Right cardiac atrium (tissue), 5 donors: Measurements from ENCODE around the gene TMEM54. TPM values are rescaled to one million over a fixed set of nuclear protein-coding genes. Genes with fewer than 3 reads are reported as not detected.

Experiments used
- ATAC-seq, 2 donors: fragments of 200-7000 bp; cut with Tn5 transposase; one replicate each; pipeline versions ENCODE4 v1.8.0 to v1.9.1; 2020; ENCODE audit warnings: moderate library complexity in 2 of 2, mild to moderate bottlenecking in 1 of 2
- DNase-seq, 3 donors: peaks; one replicate each; pipeline ENCODE4 v3.0.0-alpha.2; 2020
- H3K27ac ChIP-seq: one replicate; pipeline ENCODE4 v1.5.1; 2013; ENCODE audit warnings: mild to moderate bottlenecking, low read length, control low read depth, moderate library complexity
- H3K27me3 ChIP-seq: one replicate; pipeline ENCODE4 v1.6.1; 2013; ENCODE audit not compliant: control insufficient read depth, insufficient read depth
- H3K4me1 ChIP-seq: one replicate; pipeline ENCODE4 v1.6.1; 2013; ENCODE audit warnings: low read length; ENCODE audit not compliant: control insufficient read depth, insufficient read depth
- H3K4me3 ChIP-seq: one replicate; pipeline ENCODE4 v1.5.1; 2013; ENCODE audit warnings: low read length, control low read depth
- H3K9me3 ChIP-seq: one replicate; pipeline ENCODE4 v1.6.1; 2013; ENCODE audit warnings: low read length; ENCODE audit not compliant: control insufficient read depth
- WGBS: extraction: QIAGEN DNeasy Blood & Tissue Kit; methylation state at CpG from one replicate; pipeline ENCODE4 v1.1.7; 2013; 5-methylcytosine and 5-hydroxymethylcytosine counted together
- intact Hi-C, 4 donors: fragments of 100-400 bp; cut with DNase I; formaldehyde crosslinking; loops; one replicate each; pipeline versions ENCODE4 v1.11.0 to v1.14.0; 2022 to 2023
- polyA plus RNA-seq: library from polyadenylated mRNA; stranded (reverse); fragments of 200-250 nt; gene quantifications from one replicate; pipeline ENCODE4 v1.2.3, GENCODE V29; 2013
- total RNA-seq, 4 donors: library from RNA; stranded (reverse); fragmentation: NEBNext Ultra II Directional; extraction: Animal tissue kit (Norgen Biotek cat#: 25700); gene quantifications; one replicate each; pipeline ENCODE4 v1.2.1, GENCODE V29; 2021
- donor health status: healthy with polysubstance abuse.
- donor health status: DM: no; HTN: yes; CAD: no.
- donor health status: DM: no; HTN: no; CAD: no.
- donor health status: DM: no; HTN: yes; CAD: no; lungs with severe emphysema.
- donor health status: DM: yes; HTN: yes; CAD: no.

TMEM54 gene
- total and polyA plus RNA-seq, 5 donors, result 7.8 to 11.6 (median 9.1) TPM

DNA sequence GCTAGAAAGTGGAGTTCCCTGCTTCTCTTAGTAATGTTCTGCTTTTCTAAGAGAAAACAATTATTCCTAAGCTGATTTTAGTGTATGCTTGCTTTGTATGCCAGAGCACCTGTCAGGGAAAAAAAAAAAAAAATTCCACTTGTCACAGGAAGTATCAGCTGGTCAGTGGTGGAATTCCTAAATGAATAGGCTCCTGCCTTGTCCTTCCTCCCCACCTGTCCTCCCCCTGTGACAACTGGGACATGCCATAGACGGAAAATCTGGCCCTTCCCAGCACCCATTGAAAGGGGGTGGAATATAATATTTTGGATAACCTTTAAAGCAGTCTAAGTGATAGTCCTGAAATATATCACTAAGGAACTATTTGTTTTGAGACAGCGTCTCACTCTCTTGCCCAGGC is 41.3 kb downstream of the TMEM54 start:
- Histone ChIP-seq H3K27me3 (no peaks in the 10 kb centered on the region), H3K9me3 (no peaks in the 10 kb centered on the region), H3K4me3 (no peak overlapping the region), H3K27ac (no peak overlapping the region), H3K4me1 (no peaks in the 10 kb centered on the region)
- no peak for ATAC-seq
- 93% methylated on average over 2 of the region's 2 CpGs for WGBS
- no peak for DNase-seq
- intact Hi-C loops, result no loop called here

DNA sequence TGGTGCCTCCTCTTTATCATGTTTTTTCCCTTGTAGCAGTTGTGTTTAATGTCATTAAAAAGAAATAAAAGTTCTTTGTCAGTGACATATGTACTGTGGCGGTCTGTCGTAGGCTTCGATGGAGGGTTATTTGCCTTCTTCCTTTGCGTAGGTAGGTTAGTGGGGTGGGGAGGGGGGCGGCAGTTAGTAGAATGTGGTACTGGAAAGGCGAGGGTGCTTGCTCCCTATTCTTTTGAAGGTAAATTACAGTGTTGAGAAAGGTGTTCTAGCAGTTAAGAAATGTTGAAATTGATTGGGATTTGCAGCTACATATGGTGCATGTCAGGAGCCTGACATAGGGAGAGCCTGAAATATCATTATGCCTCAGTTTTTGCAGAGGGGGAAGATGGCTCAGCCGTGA is 42.4 kb downstream of the TMEM54 start:
- Histone ChIP-seq H3K9me3 (no peaks in the 10 kb centered on the region), H3K27ac (no peak overlapping the region), H3K4me1 (no peaks in the 10 kb centered on the region), H3K27me3 (no peaks in the 10 kb centered on the region), H3K4me3 (no peak overlapping the region)
- no peak for ATAC-seq
- intact Hi-C loops, result no loop called here
- no peak for DNase-seq
- WGBS, result 91% methylated on average over 7 of the region's 7 CpGs

DNA sequence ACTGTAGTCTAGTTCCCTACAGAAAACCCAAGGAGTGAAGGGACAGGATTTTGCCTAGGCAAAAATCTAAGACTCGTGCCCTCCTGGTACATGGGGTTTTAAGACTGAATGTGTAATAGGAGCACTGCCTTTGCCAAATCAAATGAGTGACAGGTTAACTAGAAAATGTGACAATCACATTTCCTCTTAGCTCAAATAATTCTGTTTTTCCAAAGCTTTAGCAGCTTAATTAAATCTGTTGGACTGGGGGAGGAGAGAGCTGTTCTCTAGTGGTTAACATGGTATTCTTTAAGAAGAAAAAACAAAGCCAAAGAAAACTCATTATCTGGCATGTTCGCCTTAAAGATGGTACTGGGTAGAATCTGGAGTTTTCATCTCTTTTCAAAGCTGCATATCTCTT is 43.1 kb downstream of the TMEM54 start:
- no peak overlapping the region for H3K4me3 ChIP-seq
- no peak overlapping the region for H3K27ac ChIP-seq
- H3K4me1 ChIP-seq, result no peaks in the 10 kb centered on the region
- WGBS, result 95% methylated on average over 2 of the region's 2 CpGs
- no peaks in the 10 kb centered on the region for H3K9me3 ChIP-seq
- H3K27me3 ChIP-seq, result no peaks in the 10 kb centered on the region
- ATAC-seq (no peak), DNase-seq (no peak)
- intact Hi-C loops, result no loop called here

DNA sequence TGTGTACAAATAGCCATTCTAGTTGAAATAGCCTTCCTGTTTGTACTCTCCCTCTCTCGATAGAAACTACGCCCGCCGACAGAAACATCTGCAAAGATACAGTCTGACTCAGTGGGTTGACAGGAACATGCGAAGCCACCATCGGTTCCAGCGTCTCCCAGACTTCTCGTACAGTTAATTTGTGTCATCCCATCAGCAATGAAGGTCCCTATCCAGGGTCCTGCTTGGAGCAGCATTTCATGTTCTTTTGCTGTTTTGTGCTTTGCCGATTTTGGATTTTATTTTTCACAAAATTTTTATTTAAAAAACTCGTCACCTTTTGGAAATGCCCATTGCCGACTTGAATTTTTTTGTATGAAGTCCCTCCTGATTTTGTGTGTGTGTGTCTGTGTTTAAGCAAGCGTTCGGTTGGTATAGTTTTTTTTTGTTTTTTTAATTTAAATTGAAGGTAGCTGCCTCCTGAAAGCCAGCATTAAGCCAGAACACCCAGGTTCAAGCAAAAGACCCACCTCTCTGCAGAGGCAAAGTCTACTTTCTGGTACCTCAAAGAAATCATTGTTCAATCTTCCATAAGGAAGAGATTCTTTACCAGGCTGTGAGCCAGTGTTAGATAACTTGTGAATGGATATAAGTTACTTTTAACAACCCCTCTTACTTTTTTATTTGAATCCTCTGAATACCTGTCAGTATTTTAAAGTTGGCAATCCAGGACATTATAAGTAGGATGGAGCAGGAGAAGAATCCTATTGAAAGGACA is 45.1 kb downstream of the TMEM54 start:
- WGBS, result 90% methylated on average over 13 of the region's 13 CpGs
- no peak for ATAC-seq
- Histone ChIP-seq H3K4me3 (no peak overlapping the region), H3K4me1 (no peaks in the 10 kb centered on the region), H3K27ac (no peak overlapping the region), H3K27me3 (no peaks in the 10 kb centered on the region), H3K9me3 (no peaks in the 10 kb centered on the region)
- no peak for DNase-seq
- intact Hi-C loops, result no loop called here

DNA sequence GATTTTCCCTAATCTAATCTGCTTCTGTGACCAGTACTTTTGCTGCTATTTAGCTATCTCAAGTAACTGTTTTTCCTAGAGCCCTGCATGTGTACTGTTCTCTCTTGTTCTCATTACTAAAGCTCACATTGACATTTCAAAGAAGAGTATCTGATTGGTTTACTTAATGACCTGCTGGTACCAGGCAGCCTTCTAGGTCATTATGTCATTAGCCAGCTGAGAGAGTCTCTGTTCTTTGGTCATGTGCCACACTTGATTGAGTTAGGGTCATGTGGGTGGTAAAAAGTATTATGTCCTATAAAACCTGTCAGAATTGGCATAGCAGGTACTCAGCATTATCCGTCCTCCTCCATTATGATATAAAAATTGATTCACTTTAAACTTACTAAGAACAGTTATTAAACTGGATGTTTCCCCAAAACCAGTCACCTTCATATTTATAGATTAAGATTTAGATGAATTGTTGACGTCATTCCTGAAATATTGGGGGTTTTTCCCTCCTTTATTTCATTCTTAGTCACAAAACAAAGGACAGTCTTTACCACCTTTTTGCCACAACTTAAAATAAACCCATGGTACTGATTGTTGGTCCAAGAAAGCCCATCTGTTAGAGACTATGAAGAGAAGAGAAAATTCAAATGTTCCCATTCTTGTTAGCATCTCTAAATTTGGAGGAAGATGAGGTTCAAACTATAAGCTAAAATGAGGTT is 52.7 kb downstream of the TMEM54 start:
- no peak for DNase-seq
- H3K27ac ChIP-seq, result no peak overlapping the region
- no peak overlapping the region for H3K4me3 ChIP-seq
- H3K9me3 ChIP-seq, result no peaks in the 10 kb centered on the region
- 40% methylated on average over 2 of the region's 2 CpGs for WGBS
- no peak for ATAC-seq
- intact Hi-C loops, result no loop called here
- no peaks in the 10 kb centered on the region for H3K4me1 ChIP-seq
- no peaks in the 10 kb centered on the region for H3K27me3 ChIP-seq

Other genes with a start within 250 kb of the TMEM54 start
- gene SYNC, start 198.6 kb downstream of the TMEM54 start, total RNA-seq, result 10 to 100 TPM; 18.4 to 33.6 (median 24.5) TPM
- gene SYNC, start 198.6 kb downstream of the TMEM54 start, polyA plus RNA-seq, result 14.1 TPM
- gene YARS1, start 84.0 kb downstream of the TMEM54 start, total RNA-seq, result 10 to 100 TPM; 29.3 to 54.7 (median 36.4) TPM
- 20.8 TPM for gene YARS1, start 84.0 kb downstream of the TMEM54 start, polyA plus RNA-seq
- 10 to 100 TPM; 14.2 to 19.8 (median 15.4) TPM for gene S100PBP, start 83.7 kb downstream of the TMEM54 start, total RNA-seq
- 8.1 TPM for gene S100PBP, start 83.7 kb downstream of the TMEM54 start, polyA plus RNA-seq
- 100 to 1,000 TPM in 3 of 4 donors, 10 to 100 TPM in 1; 94.5 to 151 (median 111) TPM for gene FNDC5, start 30.5 kb downstream of the TMEM54 start, total RNA-seq
- gene FNDC5, start 30.5 kb downstream of the TMEM54 start, polyA plus RNA-seq, result 106 TPM
- not detected for gene HPCA, start 14.9 kb downstream of the TMEM54 start, total RNA-seq
- gene HPCA, start 14.9 kb downstream of the TMEM54 start, polyA plus RNA-seq, result 0.07 TPM
- gene RNF19B, start 63.4 kb upstream of the TMEM54 start, total RNA-seq, result 10 to 100 TPM in 3 of 4 donors, 1 to 10 TPM in 1; 9.8 to 12.5 (median 11.3) TPM
- gene RNF19B, start 63.4 kb upstream of the TMEM54 start, polyA plus RNA-seq, result 3.8 TPM
- gene AK2, start 135.5 kb upstream of the TMEM54 start, total RNA-seq, result 100 to 1,000 TPM; 114 to 143 (median 130) TPM
- 149 TPM for gene AK2, start 135.5 kb upstream of the TMEM54 start, polyA plus RNA-seq
- gene AZIN2, start 179.8 kb upstream of the TMEM54 start, total RNA-seq, result 1 to 10 TPM; 4.1 to 7.9 (median 5.4) TPM
- 2.4 TPM for gene AZIN2, start 179.8 kb upstream of the TMEM54 start, polyA plus RNA-seq